Measurements from ENCODE around the gene ZNF304.

Gene ZNF304

DNA sequence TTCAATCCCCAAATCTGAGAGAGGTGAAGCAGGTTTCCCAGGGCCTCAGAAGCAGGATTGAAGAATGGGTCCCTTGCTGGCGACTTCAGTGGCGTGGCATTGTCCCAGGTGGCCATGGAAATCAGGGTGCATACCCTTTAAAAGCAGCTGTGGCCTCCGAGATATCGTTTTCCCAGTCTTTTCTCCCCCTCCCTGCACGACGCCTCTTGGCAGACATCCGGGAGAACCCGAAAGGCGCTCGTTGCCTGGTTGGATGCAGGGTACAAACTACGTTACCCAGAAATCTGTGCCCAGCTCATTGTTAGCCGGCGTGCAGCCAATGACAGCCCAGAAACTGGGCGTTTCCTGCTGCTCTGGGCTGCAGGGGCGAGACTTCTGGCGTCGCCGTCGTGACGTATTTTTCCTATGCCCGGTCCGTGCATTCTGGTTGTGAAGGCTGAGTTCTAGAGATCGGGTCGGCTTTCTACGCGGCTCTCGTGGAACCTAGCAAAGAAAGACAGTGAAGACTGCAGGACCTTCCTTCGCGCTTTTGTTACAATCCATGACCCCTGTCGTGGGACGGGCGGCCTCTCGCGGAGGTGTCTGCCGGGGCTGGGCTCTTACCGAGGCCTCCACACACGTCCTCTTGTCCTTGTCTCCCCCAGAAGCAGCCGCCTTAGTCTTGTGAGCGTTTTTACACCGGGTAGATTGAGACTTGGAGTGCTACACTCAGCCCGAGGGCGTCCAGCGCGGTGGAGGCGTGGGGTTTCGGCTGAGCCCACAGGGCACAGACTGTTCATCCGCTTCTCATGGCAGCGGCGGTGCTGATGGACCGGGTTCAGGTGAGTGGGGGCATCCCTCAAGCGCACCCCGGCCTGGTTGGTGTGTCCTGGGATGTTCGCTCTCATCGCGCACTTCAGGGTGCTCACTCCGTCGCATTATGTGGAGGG, at the start of gene ZNF304:
TSS of gene ZNF304 (plus strand) at position 395 of the 929 bp plus-strand sequence. CDS start at position 789, 394 bp downstream.
- DNase-seq, result peak; percentile 90

DNA sequence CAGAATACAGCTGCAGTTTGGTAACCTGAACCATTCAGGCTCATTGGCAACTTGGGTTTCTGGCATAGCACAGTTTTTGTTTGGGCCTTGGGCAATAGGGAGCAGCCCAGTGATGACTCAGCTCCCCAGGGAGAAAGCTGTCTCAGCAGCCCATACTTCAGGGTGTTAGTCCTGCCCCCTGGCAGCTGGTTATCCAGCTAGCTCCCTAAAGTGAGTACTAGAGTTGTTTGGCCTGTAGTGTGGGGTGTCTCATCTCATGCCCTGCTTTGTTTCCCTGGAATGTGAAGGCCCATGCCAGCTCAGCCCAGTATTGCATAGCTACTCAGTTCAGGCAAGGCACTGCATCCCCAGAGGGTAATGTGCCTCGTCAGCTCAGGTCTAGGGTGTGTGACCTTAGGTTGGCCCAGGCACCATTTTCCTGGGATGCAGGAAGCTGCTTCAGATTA, 49.0 kb upstream of the ZNF304 start:
- no peak for DNase-seq

DNA sequence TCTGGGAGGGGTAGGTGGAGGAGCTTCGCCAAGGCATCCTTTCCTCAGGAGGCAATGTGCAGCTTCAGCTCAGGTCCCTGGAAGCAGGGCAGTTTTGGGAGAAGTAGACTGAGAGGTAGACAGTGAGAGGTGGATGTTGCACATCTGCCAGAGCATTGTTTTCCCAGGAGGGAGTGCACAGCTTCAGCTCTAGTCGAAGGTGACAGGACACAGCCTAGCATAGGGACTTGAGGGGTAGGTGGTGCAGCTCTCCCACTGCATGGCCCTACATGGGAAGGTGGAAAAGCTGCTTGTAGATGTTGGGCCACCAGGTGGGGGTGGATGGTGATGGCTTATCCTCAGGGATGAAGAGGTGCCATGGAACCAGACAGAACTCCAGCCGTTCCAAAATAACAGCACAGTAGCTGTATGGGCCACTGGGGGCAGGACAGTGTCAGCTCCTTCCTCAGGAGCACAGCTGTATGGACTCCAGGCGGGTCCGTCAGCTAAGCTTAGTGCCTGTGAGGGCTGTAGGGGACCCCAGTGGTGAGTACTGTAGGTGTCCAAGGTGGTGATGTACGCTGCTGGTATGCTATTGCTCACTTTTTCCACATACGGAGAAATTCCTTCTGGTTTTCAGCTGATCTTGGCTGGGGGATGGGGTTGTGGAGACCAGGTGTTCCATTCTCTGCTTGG, 48.2 kb upstream of the ZNF304 start:
- no peak for DNase-seq

DNA sequence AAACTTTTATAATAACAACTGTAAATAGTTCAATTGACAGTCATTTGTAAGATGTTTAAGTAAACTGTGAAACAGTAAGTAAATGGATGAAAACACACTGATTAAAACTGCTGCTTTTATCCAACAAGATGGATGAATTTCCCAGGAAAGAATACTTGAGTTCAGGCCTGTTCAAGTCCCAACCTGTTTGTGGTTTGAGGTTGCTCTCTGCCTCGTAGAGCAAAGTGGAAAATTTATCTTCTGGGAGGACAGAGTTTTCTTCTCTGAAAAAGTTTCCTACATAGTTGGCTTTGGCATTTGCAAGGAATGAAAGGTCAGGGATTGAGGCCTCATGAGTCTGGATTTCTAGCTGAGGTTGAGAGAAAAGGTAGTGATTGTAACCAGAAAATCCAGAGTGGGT, 46.0 kb upstream of the ZNF304 start:
- no peak for DNase-seq

DNA sequence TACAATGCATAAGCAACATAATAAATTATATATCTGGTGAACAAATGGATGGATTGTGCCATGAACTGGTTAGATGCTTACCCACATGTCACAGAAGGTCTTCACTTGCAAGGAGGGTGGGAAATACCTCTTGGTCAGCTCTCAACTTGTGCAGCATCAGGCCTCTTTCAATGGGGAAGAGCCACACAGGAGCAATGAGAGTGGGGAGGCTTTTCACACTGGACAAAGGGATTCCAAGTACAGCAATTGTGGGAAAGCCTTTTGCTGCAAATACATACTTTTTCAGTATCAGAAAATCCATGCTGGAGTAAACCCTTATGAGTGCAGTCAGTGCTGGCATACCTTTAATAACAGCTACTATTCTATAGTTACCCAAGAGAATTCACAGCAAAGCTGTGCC, 42.6 kb upstream of the ZNF304 start:
- DNase-seq, result no peak

DNA sequence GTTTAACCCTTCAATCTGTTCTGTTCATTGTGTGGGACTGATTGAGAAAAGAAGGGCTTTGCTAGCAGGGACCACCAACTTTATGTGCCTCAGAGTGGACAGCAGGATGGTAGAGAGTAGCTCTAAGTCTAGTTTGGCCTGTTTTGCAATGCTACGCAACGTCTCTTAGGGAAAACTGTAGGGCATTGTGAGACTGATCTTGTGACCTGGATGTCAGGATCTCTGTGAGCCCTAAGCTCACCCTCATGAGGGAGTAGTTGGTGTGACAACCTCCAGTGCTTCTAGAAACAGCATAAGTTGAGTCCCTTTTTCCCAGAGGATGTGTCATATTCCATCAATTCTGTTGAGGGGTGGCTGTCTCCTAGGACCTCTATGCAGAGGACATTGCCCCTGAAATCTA, 40.3 kb upstream of the ZNF304 start:
- no peak for DNase-seq

DNA sequence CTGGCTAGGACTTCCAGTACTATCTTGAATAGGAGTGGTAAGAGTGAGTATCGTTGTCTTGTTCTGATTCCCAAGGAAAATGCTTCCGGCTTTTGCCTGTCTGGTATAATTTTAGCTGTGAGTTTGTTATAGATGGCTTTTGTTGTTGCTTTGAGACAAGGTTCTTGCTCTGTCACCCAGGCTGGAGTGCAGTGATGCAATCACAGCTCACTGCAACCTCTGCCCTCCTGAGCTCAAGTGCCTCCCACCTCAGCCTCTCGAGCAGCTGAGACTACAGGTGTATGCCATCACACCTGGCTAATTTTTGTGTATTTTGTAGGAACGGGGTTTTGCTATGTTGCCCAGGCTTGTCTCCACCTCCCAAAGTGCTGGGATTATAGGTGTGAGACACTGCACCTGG, 36.9 kb upstream of the ZNF304 start:
- no peak for DNase-seq

DNA sequence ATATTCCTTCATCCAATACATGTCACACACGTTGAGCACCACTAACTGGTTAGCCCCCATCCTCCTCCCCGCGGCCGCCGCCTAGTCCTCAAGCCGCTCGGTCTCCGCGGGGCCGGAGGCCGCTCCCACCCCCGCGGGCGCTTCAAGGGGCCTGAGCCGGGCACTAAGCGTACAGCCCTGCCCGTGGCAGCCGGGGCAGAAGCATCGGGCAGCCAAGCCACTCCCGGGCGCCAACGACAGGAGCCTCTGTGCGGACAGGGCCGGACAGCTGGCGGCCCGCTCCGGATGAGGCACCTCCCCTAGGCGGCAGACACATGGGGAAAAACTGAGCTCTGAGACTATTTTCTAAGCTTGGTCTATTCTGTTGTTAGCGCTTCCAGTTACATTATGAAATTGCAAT, 33.6 kb upstream of the ZNF304 start:
- DNase-seq, result no peak

DNA sequence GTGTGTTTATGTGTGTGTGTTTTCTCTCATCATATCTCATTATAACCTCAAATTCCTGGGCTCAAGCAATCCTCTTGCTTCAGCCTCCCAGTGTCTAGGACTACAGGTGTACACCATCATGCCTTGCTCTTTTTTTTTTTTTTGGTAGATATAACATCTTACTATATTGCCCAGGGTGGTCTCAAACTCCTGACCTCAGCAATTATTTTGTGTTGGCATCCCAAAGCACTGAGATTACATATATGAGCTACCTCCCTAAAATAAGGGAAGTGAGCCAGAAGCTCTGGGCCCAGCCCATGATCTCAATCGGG, 31.2 kb upstream of the ZNF304 start:
- no peak for DNase-seq

DNA sequence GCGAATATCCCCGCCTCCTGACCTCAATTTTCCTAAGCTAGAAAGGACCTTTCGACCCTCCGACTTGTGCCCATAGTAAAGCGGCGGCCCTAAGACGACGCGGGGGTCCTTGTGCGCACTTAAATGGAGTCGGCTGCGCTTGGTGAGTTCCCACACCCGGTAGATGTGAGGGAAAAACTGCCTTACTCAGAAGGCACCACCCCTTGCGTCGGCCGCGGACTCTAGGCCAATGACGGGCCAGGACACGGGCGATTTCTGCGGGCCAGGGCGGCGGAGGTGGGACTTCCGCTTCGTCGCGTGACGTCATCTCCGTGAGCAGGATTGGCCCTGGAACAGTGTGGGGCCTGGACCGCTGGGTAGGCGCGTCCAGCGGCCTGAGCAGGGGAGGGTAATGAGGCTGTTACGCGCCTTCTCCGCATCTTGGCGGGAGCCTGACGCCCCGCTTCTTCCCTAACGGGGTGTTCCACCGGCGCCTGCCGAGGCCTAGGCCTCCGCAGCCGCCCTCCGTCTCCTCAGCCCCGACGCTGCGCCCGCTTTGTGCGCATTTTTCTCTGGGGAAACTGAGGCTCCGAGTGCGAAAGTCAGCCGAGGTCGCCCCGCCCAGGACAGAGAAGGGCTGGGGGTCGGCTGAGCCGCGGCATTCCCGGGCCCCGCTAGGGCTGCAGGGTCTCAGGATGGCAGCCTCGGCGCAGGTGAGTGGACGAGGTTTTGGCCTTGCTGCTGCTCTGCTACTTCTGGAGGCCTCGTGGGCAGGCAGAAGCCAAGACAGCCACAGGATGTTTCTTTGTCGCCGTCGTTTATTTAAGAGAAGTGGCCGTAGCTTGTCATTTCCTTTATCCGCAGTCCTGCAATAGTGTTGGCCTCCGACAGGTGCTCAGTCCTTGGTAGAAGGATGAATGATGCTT, 30.6 kb upstream of the ZNF304 start, which contains the start of gene ZNF543:
TSS of gene ZNF543 (plus strand) at position 293 of the 905 bp plus-strand sequence. CDS start at position 675, 382 bp downstream.
- peak; percentile 95 for DNase-seq

DNA sequence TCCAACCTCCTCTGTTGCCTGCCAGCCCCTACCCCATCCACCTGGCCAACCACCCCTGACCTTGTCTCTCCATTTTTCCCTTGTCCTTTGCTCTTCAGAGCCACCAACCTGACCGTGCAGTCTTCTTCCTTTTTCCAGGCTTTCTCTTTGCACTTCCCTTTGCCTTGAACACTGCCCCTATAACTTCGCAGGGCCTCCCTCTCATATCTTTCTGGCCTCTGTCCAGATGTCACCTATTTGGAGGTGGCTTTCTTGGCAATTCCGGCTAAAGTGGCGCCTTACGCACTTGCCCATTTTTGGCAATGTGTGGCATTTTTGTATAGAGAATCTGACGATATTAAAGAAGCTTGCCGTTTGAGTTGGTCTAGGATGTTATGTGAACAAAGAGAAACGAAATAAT, 30.0 kb upstream of the ZNF304 start:
- DNase-seq, result no peak

DNA sequence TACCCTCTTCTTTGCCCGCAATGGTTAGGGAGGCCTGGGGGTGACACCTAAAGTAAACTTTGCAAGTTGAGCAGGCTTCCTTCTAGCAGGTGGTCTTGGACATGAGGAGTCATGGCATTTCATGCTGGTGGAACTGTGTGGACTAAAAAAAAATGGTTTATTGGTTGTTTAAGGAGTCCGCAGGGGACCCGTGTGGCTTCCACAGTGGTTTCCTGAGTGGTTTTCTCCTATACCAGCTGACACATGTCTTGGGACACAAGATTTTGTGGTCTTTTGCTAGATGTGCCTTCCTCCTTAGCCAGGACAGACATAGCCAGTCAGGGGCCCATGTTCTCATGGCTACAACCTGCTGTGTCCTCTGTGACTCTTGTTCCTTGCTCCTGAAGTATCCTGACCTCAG, 29.3 kb upstream of the ZNF304 start:
- no peak for DNase-seq

DNA sequence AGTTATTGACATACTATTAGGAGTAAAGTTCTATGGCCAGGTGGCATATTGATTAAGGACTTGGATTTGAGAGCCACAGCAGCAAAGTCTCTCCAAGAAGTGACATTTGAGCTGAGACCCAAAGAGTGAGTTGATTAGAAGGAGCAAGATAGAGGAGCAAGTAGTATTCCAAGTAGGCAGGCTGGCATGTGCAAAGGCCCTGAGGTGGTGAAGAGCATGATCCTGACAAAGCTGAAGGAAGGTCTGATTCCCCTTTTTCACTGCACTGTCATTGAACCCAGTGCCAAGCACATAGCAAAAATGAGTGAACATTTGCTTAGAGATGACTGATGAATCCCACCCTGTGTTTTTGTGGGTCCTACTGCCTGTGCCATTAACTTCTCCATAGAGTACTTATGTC, 26.1 kb upstream of the ZNF304 start:
- no peak for DNase-seq

DNA sequence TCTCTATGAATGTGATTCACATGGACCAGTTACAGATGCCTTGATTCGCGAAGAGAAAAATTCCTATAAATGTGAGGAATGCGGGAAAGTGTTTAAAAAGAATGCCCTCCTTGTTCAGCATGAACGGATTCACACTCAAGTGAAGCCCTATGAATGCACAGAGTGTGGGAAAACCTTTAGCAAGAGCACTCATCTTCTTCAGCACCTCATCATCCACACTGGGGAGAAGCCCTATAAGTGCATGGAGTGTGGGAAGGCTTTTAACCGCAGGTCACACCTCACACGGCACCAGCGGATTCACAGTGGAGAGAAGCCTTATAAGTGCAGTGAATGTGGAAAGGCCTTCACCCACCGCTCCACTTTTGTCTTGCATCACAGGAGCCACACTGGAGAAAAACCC, 23.1 kb upstream of the ZNF304 start:
- no peak for DNase-seq

DNA sequence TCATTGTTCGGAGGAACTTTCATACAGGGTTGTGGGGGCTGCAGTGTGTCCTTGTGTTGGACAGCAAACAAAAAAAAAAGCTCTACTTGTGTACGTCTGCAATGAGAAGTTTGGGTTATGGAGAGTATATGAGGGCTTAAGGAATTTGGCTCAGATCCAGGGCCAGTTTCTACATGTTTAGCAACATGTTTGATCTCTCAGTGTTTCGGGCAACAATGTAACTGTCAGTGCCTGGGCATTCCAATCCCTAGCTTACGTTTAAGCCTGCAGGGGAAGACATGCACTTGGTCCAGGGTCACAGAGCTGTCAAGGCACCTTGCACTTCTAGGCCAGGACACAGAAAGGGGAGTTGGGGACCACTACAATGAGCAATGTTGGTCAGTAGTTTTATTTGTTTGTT, 16.9 kb upstream of the ZNF304 start:
- no peak for DNase-seq

DNA sequence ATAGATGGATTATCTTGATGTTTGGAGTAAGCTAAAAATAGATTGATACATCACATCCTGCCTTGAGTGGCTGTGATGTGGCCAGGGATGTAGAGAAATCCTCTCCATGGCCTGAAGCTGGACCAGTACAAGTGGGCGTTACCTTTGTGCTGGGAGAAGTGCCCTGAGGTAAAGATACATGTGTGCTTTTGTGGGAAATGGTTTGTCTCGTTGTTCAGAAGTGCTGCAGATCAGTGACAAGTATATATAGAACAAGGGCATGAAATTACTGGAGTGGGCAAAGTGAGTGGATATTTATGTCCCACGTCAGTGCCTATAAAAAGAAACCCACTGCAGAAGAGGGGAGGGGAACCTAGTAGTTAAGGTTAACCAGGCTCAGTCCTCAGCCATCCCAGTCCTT, 12.2 kb upstream of the ZNF304 start:
- DNase-seq, result no peak

DNA sequence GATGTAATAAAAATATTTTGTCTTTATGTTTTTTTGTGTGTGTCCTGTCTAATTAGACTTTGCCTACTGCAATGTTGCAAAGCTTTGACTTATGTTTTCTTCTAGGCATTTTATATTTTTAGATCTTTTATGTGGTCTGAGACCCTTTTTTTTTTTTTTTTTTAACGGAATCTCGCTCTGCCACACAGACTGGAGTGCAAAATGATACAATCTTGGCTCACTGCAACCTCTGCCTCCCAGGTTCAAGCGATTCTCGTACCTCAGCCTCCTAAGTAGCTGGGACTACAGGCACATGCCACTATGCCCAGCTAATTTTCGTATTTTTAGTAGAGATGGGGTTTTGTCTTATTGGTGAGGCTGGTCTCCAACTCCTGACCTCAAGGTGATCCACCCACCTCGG, 8.5 kb upstream of the ZNF304 start:
- no peak for DNase-seq

DNA sequence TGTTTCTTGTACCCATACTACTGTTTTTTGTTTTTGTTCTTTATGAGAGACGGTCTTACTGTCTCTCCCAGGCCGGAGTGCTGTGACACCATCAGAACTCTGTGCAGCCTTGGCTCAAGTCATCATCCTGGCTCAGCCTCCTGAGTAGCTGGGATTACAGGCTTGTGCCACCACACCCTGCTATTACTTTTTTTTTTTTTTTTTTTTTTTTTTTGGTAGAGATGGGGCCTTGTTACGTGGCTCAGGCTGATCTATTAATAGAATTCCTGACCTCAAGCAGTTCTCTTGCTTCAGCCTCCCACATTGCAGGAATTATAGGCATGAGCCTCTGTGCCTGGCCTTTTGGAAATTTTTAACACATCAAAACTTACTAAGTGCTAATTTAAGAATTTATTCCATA, 2.9 kb upstream of the ZNF304 start:
- DNase-seq, result no peak

DNA sequence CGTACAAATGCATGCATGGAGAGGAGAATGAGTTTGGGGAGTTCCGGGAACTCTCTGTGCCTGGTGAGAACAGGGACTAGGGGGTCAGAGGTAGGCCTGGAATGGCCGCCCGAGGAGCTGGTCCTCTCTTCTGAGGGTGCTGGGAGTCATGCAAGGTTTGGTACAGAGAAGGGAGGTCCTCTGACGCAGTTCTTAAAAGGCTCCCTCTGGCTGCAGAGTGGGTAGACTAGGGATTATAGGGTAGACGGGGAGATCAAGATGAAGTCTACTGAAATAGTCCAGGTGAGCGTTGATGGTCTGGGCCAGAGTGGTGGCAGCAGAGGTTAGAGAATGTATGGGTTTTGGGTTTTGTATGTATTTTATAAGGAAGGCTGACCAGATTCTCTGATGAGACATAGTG, 796 bp downstream of the ZNF304 start:
- no peak for DNase-seq

DNA sequence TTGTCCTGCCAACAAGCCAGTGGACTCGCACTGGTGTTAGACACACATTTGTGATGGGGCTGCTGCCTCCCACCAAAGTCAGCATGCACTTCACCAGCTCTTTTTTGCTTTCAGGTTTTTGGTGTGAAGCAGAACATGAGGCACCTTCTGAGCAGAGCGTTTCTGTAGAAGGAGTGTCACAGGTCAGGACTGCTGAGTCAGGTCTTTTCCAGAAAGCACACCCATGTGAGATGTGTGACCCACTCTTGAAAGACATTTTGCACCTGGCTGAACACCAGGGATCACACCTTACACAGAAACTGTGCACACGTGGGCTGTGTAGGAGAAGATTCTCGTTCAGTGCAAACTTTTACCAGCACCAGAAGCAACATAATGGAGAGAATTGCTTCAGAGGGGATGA, 4.8 kb downstream of the ZNF304 start:
- DNase-seq, result no peak

DNA sequence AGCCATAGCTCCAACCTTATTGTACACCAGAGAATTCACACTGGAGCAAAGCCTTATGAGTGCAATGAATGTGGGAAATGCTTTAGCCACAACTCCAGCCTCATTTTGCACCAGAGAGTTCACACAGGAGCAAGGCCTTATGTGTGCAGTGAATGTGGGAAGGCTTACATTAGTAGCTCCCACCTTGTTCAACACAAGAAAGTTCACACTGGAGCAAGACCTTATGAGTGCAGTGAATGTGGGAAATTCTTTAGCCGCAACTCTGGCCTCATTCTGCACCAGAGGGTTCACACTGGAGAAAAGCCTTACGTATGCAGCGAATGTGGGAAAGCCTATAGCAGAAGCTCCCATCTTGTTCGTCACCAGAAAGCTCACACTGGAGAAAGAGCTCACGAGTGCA, 6.3 kb downstream of the ZNF304 start:
- no peak for DNase-seq

DNA sequence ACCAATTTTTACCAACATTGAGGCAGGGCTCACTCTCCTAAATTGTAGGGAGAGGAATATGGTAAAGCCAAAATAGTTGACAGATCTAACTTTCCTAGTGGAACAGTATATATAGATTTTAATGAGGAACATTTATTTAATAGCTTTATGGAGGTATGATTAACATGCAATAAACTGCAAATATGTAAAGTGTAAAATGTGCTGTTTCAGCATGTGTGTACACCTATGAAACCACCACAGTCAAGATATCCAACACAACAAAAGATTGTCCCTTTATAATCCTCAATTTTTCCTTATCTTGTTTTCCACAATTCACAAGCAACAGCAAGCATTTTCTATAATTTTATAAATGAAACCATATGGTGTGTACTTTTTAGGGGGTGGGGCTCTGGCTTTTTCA, 8.2 kb downstream of the ZNF304 start:
- DNase-seq, result no peak

DNA sequence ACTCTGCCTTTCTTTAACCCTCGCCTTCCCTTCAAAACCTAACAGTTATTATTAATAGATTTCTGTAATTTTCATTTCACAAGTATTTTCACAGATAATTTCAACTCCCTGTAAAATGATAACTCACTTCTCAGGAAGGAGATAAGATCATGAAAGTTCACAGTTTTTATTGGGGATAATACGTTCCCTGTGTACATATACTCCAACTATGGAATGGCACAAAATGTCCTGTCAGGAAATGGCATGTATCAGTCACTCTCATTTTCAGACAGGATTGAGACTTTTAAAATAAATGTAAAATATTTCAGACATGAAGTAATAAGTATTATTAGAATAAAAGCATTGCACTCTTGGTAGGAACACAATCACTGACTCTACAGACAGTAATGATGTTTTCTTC, 11.3 kb downstream of the ZNF304 start:
- no peak for DNase-seq

Data from CD4-positive, alpha-beta T cell treated with Interleukin-21 for 1 hour (primary cell).